ENCODE results near the gene MYORG.

Gene MYORG

GRCh38 chr9:34333836-34334235 lies 42.9 kb downstream of the MYORG start:
- DNase-seq (ENCODE audit: low read depth) = no peak

DNA sequence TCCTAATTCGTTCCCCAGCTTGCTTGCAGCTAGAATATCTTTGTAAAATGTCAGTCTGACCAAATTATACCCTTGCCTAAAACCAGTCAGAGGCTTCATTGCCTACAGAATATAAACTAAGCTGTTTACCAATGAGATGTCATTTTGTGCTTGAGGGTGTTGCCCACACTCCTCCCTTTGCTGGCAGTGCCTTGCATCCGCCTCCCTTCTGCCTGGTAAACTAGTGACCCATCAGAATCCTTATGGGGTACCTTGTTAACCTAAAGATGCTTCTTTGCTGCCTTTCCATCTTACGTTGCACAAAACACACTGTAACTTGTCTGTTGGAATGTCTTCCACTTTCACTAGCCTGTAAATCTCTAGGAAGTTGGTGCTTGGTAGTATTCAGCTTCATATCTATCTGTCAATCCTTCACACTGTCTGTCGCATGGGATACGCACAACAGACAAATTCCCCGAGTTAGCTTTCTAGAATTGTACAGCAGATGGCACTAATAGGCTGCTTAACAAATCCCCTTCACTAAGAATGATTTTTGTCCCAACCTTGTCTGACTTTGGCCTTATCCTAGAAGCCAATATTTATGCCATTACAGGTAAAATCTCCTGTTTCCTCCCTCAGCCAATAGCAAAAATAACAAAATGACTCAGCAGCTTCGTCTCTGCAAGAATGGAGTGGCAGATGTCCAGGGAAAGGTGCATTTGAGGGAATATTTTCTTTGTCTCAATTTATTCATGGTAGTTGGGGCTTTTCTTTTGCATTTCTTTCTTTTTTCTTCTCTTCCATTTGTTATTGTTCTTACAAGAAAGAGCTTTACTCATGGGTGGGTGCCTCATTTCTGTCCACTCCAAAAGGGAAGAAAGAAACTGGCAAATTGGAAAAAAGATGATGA lies 44.4 kb downstream of the MYORG start:
- DNase-seq (ENCODE audit: low read depth) = no peak

DNA sequence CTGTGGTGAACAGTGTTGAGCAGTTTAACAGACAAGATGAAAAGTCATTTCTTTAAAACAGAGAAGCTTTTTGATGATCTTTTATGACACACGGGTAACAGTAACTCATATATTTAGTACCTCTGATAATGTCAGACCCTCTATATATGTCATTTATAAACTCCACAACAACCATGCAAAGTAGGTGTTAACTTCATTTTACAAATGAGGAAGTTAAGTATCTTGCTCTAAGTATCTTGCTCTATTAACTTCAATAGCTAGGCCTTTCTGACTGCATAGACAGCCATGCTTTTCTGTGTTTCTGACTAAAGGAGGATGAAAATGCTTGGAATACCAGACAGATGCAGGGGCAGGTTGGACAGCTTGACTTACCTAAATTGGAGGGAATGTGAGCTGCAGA lies 45.5 kb downstream of the MYORG start:
- DNase-seq (ENCODE audit: low read depth) = no peak

GRCh38 chr9:34328987-34329832 lies 47.5 kb downstream of the MYORG start, which contains the start of the genes KIF24 and NUDT2:
Gene KIF24 (minus strand): TSS chr9:34329268. CDS start chr9:34311346, 17,922 bp downstream.
Gene NUDT2 (plus strand): TSS chr9:34329569. CDS start chr9:34339040, 9,471 bp downstream.
- peak; percentile 93 for DNase-seq (ENCODE audit: low read depth)

DNA sequence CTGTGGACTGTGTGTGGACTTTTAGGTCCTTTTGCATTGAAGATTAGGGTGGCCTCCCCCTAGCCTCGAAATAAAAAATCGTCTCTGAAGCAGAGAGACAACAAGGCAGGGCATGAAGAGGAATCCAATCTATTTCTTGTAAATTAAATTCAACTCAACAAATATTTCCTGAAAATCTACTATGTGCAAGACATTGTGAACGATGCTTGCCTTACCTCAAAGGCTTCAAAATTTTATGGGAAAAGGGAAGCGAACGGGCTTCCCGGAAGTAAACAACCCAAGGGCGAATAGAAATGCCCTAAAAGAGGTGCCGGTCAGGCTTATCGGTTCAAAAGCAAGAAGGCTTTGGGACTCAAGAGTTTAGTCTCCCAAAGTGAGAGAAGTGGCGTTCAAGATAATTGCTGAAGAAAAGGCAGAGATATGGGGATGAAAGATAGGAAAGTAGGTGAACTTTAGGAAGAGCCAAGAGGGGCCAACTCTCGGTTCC lies 48.2 kb downstream of the MYORG start:
- DNase-seq (ENCODE audit: low read depth) = no peak

- no peak for DNase-seq (ENCODE audit: low read depth)
Measured at GRCh38 chr9:34326690-34327089, 50.0 kb downstream of the MYORG start.

DNA sequence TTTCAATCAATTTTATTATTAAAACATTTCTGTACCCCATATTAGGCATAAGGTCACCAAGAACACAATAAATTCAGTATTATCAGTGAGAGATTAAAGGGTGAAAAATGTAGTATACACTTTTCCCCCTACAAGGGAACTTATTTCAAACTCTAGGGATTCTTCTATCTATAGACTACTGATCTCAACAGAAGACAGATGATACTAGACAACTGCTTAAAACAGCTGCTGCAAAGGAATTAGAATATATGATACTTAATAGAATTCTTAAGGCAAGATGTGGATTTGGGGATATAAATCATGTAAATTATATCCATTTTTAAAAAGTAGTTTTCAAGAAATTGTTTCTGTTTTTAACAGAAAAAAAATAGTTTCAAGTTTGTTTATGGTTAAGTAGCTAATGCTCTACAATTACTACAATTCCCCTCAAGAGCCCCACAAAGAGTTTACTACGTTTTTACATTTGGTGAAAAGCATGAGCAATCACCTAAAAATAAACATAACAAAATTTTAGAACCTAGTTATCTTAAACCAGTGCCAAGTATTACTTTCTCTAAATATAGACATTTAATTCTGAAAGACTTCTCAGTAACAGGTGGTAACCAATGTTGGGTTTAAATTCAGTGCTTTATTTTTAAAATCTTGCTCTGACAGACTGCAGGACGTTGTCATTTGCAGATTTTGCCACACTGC lies 53.7 kb downstream of the MYORG start:
- DNase-seq (ENCODE audit: low read depth) = no peak

DNA sequence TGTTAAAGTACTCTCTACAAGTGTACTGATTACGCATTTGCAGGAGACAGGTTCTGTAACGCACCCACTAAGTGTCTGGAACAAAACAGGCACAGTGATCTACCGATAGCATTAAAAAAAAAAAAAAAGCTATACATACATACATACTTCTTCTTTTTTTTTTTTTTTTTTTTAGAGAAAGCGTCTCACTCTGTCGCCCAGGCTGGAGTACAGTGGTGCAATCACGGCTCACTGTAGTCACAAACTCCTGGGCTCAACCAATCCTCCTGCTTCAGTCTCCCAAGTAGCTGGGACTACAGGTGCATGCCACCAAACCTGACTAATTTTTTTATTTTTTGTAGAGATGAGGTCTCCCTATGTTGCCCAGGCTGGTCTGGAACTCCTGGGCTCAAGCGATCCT lies 55.2 kb downstream of the MYORG start:
- no peak for DNase-seq (ENCODE audit: low read depth)

- DNase-seq (ENCODE audit: low read depth) = no peak
Measured at GRCh38 chr9:34318163-34318790, 58.4 kb downstream of the MYORG start.

- no peak for DNase-seq (ENCODE audit: low read depth)
Measured at GRCh38 chr9:34317436-34317835, 59.3 kb downstream of the MYORG start.
